ENCODE measurements around the gene PLXNA2. TPM values are rescaled to one million over a fixed set of nuclear protein-coding genes. Genes with fewer than 3 reads are reported as not detected.
A peak's percentile ranks its signal among the peaks of the same experiment; 100 is the strongest.

PLXNA2 gene
- total and polyA plus RNA-seq, 2 of the 13 experiments (the other 11 are each of a cell fraction or from before 2014, with no cell fraction given), result 1.1 to 2.1 TPM

GRCh38 chr1:208149776-208150514 lies 94.2 kb downstream of the PLXNA2 start (continued):
- TF ChIP-seq GPBP1L1 (CRISPR knock-in tag; IDR thresholded peaks at IDR 0.05) (no peak), ZNF256 (CRISPR knock-in tag; conservative IDR thresholded peaks at IDR 0.05) (0 out of 2 replicates have a peak, but pooled peaks have one; percentile 19), SALL1 (CRISPR knock-in tag; IDR thresholded peaks at IDR 0.05) (peak; percentile 31; the same call in 1 of the 2 replicates), PHF21A (CRISPR knock-in tag; IDR thresholded peaks at IDR 0.05) (0 out of 2 replicates have a peak, but pooled peaks have one; percentile 26), PTBP1 (IDR thresholded peaks at IDR 0.05; ENCODE audit: low read depth, low read length, poor library complexity, severe bottlenecking) (no peak), PHF8 (CRISPR knock-in tag; IDR thresholded peaks at IDR 0.05) (no peak), ZNF121 (CRISPR knock-in tag; IDR thresholded peaks at IDR 0.05) (peak; percentile 89), CTCF (CRISPR knock-in tag; IDR thresholded peaks at IDR 0.05) (peak; percentile 37), FOXP4 (CRISPR knock-in tag; IDR thresholded peaks at IDR 0.05) (no peak), FOXA3 (CRISPR knock-in tag; IDR thresholded peaks at IDR 0.05) (0 out of 2 replicates have a peak, but pooled peaks have one; percentile 18), UBTF (CRISPR knock-in tag; IDR thresholded peaks at IDR 0.05) (0 out of 2 replicates have a peak, but pooled peaks have one; percentile 11), MLX (CRISPR knock-in tag; IDR thresholded peaks at IDR 0.05) (no peak), NFIB (CRISPR knock-in tag; IDR thresholded peaks at IDR 0.05; ENCODE audit: borderline replicate concordance) (no peak), HMGXB4 (CRISPR knock-in tag; IDR thresholded peaks at IDR 0.05; ENCODE audit: borderline replicate concordance in 1 of 2, low read depth in 1 of 2) (0 out of 4 replicates have a peak, but pooled peaks of 1 of the 2 experiments have one; percentile 49), ZNF792 (CRISPR knock-in tag; IDR thresholded peaks at IDR 0.05) (peak; percentile 78), ZNF614 (CRISPR knock-in tag; IDR thresholded peaks at IDR 0.05; ENCODE audit: borderline replicate concordance) (peak; percentile 40; the same call in 1 of the 2 replicates)

Data from HepG2 (cell line).